HT1080 (cell line): ENCODE measurements around the gene CDH5. TPM values are rescaled to one million over a fixed set of nuclear protein-coding genes. Genes with fewer than 3 reads are reported as not detected.

Source experiments
- DNase-seq: peaks from one replicate; pipeline ENCODE4 v3.0.0-alpha.2; 2015; ENCODE audit warnings: low read depth
- total RNA-seq: library from RNA; depleted of rRNA; stranded (reverse); fragments of >200 nt; shearing (Covaris generic); gene quantifications from 2 replicates; pipeline ENCODE4 v1.2.3, GENCODE V29; 2014

Gene CDH5
- total RNA-seq, 1 experiment from 2014 or later: 0.03 TPM

DNA sequence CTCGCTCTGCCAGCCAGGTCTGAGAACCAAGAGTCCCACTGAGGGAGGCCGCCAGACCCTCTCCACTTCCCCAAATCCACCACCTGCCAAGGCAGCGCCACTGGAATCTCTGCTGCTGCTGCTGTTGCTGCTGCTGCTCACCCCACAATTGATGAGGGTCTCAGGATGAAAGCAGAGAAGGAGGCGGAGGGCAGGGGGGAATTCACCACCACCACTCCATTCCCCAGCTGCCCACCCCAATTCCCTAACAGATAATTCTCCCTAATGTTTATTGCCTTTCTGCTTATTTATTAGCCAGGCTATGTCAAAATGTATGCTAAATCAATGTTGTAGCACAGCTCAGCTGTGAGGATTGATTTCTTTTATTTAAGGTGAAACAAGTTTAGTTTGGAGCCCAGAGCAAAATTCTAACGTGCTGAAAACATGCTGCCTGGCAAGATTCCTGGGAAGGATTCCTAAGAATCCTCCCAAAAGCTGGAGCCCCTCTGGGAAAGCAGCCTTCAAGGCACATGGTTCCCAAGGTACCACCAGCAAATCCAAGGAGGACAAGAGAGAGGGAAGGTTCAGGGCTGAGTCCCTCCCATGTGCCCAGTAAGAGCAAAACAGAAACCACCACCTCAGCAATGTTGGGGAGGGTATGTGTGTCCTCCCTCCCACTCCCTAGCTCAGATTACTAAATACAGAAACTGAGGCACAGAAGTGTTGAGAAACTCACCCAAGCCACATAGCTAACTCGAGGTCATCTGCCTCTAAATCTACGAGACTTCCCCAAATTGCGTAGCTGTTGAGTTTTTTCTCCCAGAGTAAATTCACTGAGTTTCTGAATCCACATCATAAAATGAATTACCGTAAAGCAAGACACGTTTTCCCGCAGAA is 12.2 kb upstream of the CDH5 start:
- DNase-seq: no peak

- no peak for DNase-seq
These were observed 11.0 kb upstream of the CDH5 start for GRCh38 chr16:66355526-66355925.

GRCh38 chr16:66357523-66357928 is 9.0 kb upstream of the CDH5 start:
- DNase-seq: peak; percentile 75

DNA sequence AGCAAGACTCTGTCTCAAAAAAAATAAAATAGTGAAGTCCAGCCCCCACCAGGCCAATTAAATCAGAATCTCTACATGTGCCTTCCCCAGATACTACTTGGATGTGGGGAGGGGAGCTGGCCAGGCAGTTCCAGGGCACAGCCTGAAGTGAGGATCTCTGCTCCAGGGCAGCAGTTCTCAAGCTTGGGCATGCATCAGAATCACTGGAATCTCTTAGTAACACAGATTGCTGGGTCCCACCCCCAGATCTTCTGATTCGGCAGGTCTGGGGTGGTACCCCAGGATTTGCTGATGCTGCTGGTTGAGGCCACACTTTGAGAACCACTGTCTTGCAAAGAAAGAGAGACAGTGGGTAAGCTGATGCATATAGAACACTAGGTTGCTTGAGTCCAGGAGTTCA is 8.3 kb upstream of the CDH5 start:
- no peak for DNase-seq

DNA sequence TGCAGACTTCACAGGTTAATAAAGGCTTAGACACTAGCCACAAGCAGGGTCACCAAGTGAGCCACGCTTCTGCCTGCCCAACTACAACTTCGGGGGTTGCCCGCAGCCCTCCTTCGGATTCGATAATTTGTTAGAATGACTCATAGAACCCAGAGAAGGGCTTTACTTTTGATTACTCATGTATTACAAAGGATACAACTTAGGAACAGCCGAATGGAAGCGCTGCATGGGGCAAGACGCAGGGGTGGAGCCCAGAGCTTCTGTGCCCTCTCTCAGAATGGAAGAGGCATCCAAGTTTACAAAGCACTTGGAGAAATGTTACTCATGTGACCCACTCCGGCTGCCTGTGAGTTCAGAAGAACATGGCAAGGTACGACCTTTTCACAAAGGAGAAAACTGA is 7.5 kb upstream of the CDH5 start:
- DNase-seq: peak; percentile 88

GRCh38 chr16:66359811-66360608 is 6.5 kb upstream of the CDH5 start:
- no peak for DNase-seq

- no peak for DNase-seq
These were observed 5.7 kb upstream of the CDH5 start for GRCh38 chr16:66360624-66361324.

DNA sequence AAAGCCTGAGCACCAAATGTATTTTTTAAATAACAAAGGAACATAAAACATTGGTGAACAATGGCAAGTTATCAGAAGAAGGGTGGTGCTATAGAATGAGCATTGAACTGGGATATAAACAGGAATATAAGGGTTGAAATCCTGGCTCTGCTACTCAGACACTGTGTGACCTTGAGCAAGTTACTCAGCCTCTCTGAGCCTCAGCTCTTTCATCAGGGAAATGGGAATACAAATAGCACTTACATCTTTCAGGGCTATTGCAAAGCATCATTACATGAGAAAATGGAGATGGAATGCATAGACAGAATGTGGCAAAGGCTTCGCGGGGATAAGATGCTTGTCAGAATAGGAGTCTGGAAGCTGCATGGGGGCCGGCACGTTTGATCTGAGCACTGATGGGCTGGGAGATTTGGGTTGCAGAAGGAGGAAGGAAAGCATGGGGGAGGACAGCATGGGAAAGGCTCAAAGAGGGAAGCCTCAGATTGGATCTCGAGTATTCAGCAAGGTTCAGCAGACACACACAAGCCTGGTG is 4.8 kb upstream of the CDH5 start:
- DNase-seq: no peak

GRCh38 chr16:66363211-66363777 is 3.2 kb upstream of the CDH5 start:
- DNase-seq: no peak

- no peak for DNase-seq
These were observed 2.2 kb upstream of the CDH5 start for GRCh38 chr16:66364117-66364958.

DNA sequence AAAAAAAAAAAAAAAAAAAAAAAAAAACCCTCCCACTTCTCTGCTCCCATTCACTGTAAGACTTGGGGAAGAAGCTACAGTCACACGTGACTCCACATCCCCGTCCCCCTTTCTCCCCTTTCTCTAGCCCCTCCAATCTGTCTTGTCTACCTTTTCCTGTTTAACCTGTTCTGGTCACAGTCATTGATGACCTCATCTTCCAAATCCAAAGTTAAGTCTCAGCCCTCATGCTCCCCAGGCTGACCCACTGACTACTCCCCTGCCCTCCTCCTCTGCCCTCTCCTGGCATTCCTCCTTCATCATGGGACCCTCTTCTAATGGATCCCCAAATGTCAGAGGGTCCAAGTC is 1.6 kb upstream of the CDH5 start:
- no peak for DNase-seq

DNA sequence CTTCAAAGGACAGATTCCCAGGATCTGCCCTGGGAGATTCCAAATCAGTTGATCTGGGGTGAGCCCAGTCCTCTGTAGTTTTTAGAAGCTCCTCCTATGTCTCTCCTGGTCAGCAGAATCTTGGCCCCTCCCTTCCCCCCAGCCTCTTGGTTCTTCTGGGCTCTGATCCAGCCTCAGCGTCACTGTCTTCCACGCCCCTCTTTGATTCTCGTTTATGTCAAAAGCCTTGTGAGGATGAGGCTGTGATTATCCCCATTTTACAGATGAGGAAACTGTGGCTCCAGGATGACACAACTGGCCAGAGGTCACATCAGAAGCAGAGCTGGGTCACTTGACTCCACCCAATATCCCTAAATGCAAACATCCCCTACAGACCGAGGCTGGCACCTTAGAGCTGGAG is 840 bp upstream of the CDH5 start:
- DNase-seq: no peak

DNA sequence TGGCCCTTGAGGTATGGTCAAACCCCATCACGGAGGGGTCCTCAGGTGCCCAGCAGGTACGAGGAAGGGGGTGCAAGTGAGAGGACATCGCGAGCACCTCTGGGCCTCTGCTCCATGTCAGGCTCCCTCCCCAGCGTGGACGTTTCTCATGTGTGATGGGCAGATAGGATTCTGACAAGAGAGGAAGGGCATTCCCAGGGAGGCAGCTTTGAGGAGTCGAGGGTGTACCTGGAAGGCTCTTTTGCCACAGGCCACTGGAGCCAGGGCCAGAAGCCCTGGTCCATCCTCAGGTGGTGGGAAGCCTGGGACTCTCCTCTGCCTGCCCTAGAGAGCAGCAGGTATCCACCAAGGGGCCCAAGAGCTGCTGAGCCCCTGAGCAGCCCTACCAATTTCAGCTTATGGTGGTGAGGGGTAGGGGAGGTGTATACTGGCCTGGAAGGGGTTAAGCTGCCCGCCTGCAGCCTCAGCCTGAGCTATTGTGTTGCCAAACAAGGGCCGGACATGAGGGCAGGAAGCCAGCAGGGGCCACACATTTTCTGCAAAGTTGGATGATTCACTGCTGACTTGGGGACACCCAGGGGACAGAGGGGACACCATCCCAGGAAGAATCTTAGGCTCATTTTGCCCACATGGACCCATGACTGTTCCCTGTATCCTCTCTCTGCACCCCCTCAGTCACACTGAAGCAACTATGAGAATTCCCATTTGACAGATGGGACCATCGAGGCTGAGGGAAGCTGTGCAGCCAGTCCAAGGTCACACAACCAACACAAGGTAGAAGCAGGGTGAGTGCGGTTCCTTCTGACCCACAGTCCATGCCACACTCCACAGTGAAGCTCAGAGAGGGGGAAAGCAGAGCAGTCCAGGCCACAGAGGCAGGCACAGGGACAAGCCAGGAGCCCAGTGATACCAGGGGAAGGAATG is 1.7 kb downstream of the CDH5 start:
- no peak for DNase-seq

- no peak for DNase-seq
These were observed 2.6 kb downstream of the CDH5 start for GRCh38 chr16:66369055-66369592.

DNA sequence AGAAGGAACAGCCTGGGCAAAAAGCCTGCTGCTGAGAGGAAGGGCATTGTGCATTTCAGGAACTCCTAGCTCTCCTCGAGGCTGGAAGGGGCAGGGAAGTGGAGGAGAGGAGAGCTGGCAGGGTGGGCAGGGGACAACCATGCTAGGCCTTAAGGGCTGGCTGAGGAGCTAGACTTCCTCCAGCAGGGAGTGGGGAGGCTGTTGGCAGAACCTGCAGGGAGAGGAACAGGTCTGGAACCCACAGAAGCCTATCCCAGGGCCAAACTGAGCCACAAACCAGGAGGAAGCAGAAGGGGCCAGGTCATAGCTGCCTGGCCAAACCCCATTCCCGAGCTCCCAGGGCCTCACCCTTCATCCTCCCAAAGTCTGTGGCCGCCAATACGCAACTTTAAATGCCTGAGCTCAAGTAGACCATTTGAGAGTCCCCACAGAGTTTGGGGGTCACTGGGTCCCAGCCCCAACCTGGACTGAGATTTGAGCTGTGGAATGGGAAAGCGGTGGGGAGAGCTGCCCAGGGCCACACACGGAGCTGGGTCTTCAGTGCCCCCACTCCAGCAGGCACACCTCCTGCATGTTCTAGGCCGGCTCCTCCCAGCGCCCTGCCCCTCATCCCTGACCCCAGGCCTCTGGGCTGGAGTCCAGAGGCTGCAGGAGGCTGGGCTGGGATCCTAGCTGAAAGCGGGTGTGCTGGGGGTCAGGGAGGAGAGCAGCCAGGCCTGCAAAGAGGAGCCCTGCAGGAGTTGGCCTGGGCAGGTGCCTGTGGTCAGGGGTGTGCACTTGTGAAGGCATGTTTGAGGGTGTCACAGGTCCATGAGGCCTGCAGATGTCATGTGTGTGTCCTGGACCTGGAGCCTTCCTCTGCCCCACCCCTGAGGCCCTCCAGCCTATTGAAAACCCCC is 4.5 kb downstream of the CDH5 start:
- no peak for DNase-seq

GRCh38 chr16:66372078-66372897 is 5.8 kb downstream of the CDH5 start:
- no peak for DNase-seq

GRCh38 chr16:66372898-66373155 is 6.3 kb downstream of the CDH5 start:
- DNase-seq: no peak
